ENCODE measurements around the gene SLC35F1. TPM values are rescaled to one million over a fixed set of nuclear protein-coding genes. Genes with fewer than 3 reads are reported as not detected.

The SLC35F1 gene
- total and polyA plus RNA-seq, 10 of the 15 experiments (the other 5 are each of a cell fraction or from before 2014, with no cell fraction given) = 0.01 TPM; not detected in 9

DNA sequence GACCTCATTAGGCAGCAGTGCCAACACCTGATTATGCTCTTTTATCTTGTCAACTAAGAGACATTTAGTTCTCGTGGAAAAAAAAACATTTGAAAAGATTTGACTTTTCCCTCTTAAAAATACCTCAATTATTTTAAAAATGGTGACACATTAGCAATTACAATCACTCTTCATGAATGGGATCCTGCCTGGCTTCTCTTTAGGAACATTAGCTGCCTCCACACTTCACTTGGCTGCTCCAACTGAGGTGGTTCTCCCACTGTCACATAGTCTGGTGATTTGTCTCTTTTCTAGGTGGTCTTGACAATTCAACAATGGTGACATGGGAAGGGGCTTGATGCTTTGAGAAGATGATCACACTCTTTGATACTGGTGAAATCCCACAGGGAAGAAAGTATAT is 26.2 kb upstream of the SLC35F1 start:
- intact Hi-C loops (cut with micrococcal nuclease; ENCODE audit: unreplicated experiment) = no loop called here
- 0% methylated on average over 1 of the region's 1 CpG for WGBS (ENCODE audit: insufficient coverage, insufficient replicate concordance, low lambda C conversion rate, missing lambda C conversion rate)
- H3K9me3 ChIP-seq (replicated peaks; ENCODE audit: control insufficient read depth, insufficient read depth, low read length) = no peaks in the 10 kb centered on the region
- H3K4me2 ChIP-seq (ENCODE audit: control insufficient read depth, insufficient read depth) = no peak overlapping the region
- no peak overlapping the region for H3K4me3 ChIP-seq
- FAIRE-seq (no peak), DNase-seq (ENCODE audit: low read depth, low spot score) (no peak), ATAC-seq (no peak)
- no TSS peak for BruUV-seq (replicated peaks)
- ChIA-PET CTCF (no interaction called here), POLR2A (no interaction called here), RAD21 (ENCODE audit: unreplicated experiment) (no interaction called here), SMC1A (ENCODE audit: uncharacterized antibody, unreplicated experiment) (interaction anchor here (0.6 kb wide), 1 partner anchor 232 kb away, joined by 3 read pairs; no protein-coding TSS in a partner anchor)
- no peaks in the 10 kb centered on the region for H3K27me3 ChIP-seq (replicated peaks in 1 of 2; ENCODE audit: control insufficient read depth in 2 of 2, insufficient read depth in 2 of 2, low read length in 1 of 2)
- H2AFZ ChIP-seq (ENCODE audit: control insufficient read depth, low read depth, low read length) = no peak overlapping the region
- in situ Hi-C loops (cut with MboI) = no loop called here
- H3K4me1 ChIP-seq (ENCODE audit: control insufficient read depth, insufficient read depth, low read length) = no peaks in the 10 kb centered on the region
- H3K9ac ChIP-seq (ENCODE audit: control insufficient read depth, insufficient read depth, low read length) = no peak overlapping the region
- no peak overlapping the region for H3K27ac ChIP-seq (ENCODE audit: control insufficient read depth, insufficient read depth)
- H3K36me3 ChIP-seq (ENCODE audit: control insufficient read depth in 2 of 2, insufficient read depth in 2 of 2, low read length in 1 of 2) = no peaks in the 10 kb centered on the region
- H3K79me2 ChIP-seq (ENCODE audit: control insufficient read depth, insufficient read depth, low read length) = no peaks in the 10 kb centered on the region
- no peaks in the 10 kb centered on the region for H4K20me1 ChIP-seq (ENCODE audit: control insufficient read depth, insufficient read depth)
- TF ChIP-seq NFIC (IDR thresholded peaks at IDR 0.05; ENCODE audit: low read depth, low read length) (no peak), MEF2B (IDR thresholded peaks at IDR 0.05; ENCODE audit: partially characterized antibody, poor library complexity, severe bottlenecking) (no peak), RELA (IDR thresholded peaks at IDR 0.05; ENCODE audit: borderline replicate concordance, partially characterized antibody) (no peak), ELK1 (IDR thresholded peaks at IDR 0.05; ENCODE audit: low read depth, low read length) (no peak), CTCF (IDR thresholded peaks at IDR 0.05 in 2 of 3, conservative IDR thresholded peaks at IDR 0.05 in 1 of 3; ENCODE audit: control insufficient read depth in 2 of 3, extremely low read depth in 1 of 3, insufficient read depth in 1 of 3, low read depth in 3 of 3, low read length in 3 of 3) (no peak), CBFB (IDR thresholded peaks at IDR 0.05; ENCODE audit: low read depth) (no peak), ZNF622 (IDR thresholded peaks at IDR 0.05) (no peak), PBX3 (IDR thresholded peaks at IDR 0.05; ENCODE audit: insufficient replicate concordance, low read depth, low read length) (no peak), NFXL1 (IDR thresholded peaks at IDR 0.05; ENCODE audit: borderline replicate concordance) (no peak), SMARCA5 (IDR thresholded peaks at IDR 0.05) (no peak), RCOR1 (conservative IDR thresholded peaks at IDR 0.05; ENCODE audit: low read depth, low read length) (no peak), FOS (IDR thresholded peaks at IDR 0.05; ENCODE audit: borderline replicate concordance, extremely low read depth, insufficient read length) (no peak), CBX3 (IDR thresholded peaks at IDR 0.05; ENCODE audit: borderline replicate concordance, low read depth) (no peak), NRF1 (conservative IDR thresholded peaks at IDR 0.05; ENCODE audit: low read depth, low read length) (no peak), MTA2 (IDR thresholded peaks at IDR 0.05; ENCODE audit: low read depth) (no peak)
- TF ChIP-seq, protein P1, sequence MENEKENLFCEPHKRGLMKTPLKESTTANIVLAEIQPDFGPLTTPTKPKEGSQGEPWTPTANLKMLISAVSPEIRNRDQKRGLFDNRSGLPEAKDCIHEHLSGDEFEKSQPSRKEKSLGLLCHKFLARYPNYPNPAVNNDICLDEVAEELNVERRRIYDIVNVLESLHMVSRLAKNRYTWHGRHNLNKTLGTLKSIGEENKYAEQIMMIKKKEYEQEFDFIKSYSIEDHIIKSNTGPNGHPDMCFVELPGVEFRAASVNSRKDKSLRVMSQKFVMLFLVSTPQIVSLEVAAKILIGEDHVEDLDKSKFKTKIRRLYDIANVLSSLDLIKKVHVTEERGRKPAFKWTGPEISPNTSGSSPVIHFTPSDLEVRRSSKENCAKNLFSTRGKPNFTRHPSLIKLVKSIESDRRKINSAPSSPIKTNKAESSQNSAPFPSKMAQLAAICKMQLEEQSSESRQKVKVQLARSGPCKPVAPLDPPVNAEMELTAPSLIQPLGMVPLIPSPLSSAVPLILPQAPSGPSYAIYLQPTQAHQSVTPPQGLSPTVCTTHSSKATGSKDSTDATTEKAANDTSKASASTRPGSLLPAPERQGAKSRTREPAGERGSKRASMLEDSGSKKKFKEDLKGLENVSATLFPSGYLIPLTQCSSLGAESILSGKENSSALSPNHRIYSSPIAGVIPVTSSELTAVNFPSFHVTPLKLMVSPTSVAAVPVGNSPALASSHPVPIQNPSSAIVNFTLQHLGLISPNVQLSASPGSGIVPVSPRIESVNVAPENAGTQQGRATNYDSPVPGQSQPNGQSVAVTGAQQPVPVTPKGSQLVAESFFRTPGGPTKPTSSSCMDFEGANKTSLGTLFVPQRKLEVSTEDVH (IDR thresholded peaks at IDR 0.05; ENCODE audit: low read depth, partially characterized antibody) = no peak
- TF ChIP-seq, protein P2, sequence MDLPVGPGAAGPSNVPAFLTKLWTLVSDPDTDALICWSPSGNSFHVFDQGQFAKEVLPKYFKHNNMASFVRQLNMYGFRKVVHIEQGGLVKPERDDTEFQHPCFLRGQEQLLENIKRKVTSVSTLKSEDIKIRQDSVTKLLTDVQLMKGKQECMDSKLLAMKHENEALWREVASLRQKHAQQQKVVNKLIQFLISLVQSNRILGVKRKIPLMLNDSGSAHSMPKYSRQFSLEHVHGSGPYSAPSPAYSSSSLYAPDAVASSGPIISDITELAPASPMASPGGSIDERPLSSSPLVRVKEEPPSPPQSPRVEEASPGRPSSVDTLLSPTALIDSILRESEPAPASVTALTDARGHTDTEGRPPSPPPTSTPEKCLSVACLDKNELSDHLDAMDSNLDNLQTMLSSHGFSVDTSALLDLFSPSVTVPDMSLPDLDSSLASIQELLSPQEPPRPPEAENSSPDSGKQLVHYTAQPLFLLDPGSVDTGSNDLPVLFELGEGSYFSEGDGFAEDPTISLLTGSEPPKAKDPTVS (IDR thresholded peaks at IDR 0.05; ENCODE audit: low read depth, low read length) = no peak
